Lower leg skin (tissue), 4 donors: ENCODE measurements around the gene NCOR2. TPM values are rescaled to one million over a fixed set of nuclear protein-coding genes. Genes with fewer than 3 reads are reported as not detected.

Experiments
- DNase-seq, 2 donors: peaks; one replicate each; pipeline ENCODE4 v3.0.0-alpha.2; 2019; ENCODE audit warnings: low spot score in 2 of 2
- H3K4me3 ChIP-seq: fragments of 200-600 bp; sonication (generic); 2 replicates; pipeline ENCODE4 v1.5.1; 2017; ENCODE audit warnings: mild to moderate bottlenecking, low read depth; ENCODE audit not compliant: poor library complexity, severe bottlenecking
- CTCF ChIP-seq, 3 donors: fragments of 450-650 bp; IDR thresholded peaks; one replicate each; pipeline ENCODE4 v1.5.1; 2016; ENCODE audit warnings: antibody characterized with exemption in 3 of 3, mild to moderate bottlenecking in 3 of 3, moderate library complexity in 2 of 3
- POLR2A ChIP-seq, 2 donors: fragments of 450-650 bp; IDR thresholded peaks; one replicate each; pipeline ENCODE4 v1.6.1; 2016 to 2017; ENCODE audit warnings: antibody characterized with exemption in 2 of 2, mild to moderate bottlenecking in 1 of 2, moderate library complexity in 1 of 2
- WGBS, 2 donors: methylation state at CpG; one replicate each; pipeline ENCODE4 v1.1.5; 2018; 5-methylcytosine and 5-hydroxymethylcytosine counted together
- intact Hi-C: fragments of 100-400 bp; cut with DNase I; formaldehyde crosslinking; loops from one replicate; pipeline ENCODE4 v1.15.0; 2023; ENCODE audit warnings: low total_unique reads
- total RNA-seq, 4 donors: library from RNA; depleted of rRNA; stranded (reverse); fragments of >200 nt; gene quantifications; one replicate each; pipeline ENCODE4 v1.1.0, GENCODE V29; 2016

The NCOR2 gene
- total RNA-seq, 4 donors from 2014 or later = 92.1 to 262 (median 137) TPM

GRCh38 chr12:124525455-124525854 lies 42.0 kb downstream of the NCOR2 start:
- intact Hi-C loops = no loop called here
- TF ChIP-seq CTCF (IDR thresholded peaks at IDR 0.05) (no peak), POLR2A (IDR thresholded peaks at IDR 0.05) (no peak)
- no peak overlapping the region for H3K4me3 ChIP-seq
- 43 to 46% methylated on average over 14 of the region's 14 CpGs for WGBS, 2 donors
- DNase-seq = no peak

DNA sequence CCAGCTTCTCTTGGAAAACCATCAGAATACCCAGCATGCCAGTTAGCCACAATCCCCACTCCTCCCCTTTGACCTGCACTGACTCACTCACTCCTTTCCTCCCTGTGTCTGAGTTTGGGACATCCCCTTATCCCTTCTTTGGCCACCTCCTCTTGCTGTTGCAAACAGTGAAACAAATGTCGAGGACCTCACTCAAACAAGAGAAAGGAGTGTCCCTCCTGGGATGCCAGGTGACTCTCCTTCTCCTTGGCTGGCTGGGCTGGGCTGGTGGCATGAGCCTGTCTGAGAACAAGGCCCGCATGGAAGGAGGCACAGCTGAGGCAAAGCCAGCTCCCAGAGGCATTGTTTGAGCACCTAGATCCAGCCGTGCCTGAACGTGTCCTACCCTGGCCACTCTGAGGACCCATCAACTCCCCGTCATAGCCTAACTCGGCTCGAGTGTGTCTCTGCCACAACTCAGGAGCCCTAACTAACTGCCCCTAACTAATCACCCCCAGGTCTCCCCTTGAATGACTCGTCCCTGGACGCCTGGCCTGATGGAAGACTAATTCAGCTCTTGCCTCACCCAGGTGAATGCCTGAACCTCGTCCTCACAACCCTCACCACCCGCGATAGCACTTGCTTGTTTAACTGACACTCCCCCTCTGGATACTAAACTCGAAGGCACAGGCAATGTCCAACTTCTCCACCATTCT lies 43.0 kb downstream of the NCOR2 start:
- no peak for DNase-seq
- no peak for TF ChIP-seq CTCF (IDR thresholded peaks at IDR 0.05)
- no peak for TF ChIP-seq POLR2A (IDR thresholded peaks at IDR 0.05)
- 51 to 64% methylated on average over 13 of the region's 13 CpGs for WGBS, 2 donors
- H3K4me3 ChIP-seq = no peak overlapping the region
- intact Hi-C loops = no loop called here

GRCh38 chr12:124523071-124523470 lies 44.3 kb downstream of the NCOR2 start:
- intact Hi-C loops = no loop called here
- no peak overlapping the region for H3K4me3 ChIP-seq
- 10 to 19% methylated on average over 11 to 12 of the region's 12 CpGs for WGBS, 2 donors
- no peak for DNase-seq
- no peak for TF ChIP-seq CTCF (IDR thresholded peaks at IDR 0.05)
- TF ChIP-seq POLR2A (IDR thresholded peaks at IDR 0.05) = no peak

DNA sequence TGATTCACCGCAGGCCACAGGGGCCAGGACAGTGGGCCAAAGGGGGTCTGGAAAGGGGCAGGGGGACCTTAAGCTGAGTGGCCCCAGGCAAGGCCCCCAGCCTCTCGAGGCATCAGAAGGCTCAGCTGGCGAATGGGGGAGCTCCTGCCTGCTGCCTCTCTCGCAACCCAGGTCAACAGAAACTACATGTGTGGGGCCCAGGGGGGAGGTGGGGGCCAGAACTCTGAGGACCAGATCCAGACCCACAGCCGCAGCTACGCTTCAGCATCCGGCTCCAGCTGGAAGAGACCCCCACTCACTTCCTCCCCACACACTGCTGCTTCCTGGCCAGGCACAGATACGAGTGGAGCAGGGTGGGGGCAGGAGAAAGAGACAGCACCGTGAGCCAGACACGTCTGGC lies 46.5 kb downstream of the NCOR2 start:
- no peak for DNase-seq
- TF ChIP-seq CTCF (IDR thresholded peaks at IDR 0.05) (no peak), POLR2A (IDR thresholded peaks at IDR 0.05) (no peak)
- 58 to 64% methylated on average over 7 to 10 of the region's 10 CpGs for WGBS, 2 donors
- intact Hi-C loops = no loop called here
- H3K4me3 ChIP-seq = no peak overlapping the region

DNA sequence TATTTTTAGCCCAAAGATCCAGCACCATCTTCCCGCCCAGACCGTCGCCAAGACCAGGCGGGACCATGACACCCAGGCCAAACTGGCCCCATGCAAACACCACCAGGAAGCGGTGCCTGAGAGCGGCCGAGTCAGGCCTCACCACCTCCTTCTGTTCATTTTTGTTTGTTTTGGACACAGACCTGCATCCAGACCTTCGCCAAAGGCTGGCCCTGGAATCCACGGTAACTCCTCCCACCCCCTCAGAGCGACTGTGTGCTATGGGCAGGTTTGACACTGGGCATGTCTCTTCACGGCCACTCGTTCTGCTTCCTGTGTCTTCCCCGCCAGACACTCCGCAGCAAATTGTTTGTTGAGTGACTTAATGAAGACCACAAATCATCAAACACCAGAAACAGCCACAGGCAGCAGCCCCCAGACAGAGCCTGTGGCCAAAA lies 47.1 kb downstream of the NCOR2 start:
- no peak overlapping the region for H3K4me3 ChIP-seq
- TF ChIP-seq POLR2A (IDR thresholded peaks at IDR 0.05) (no peak), CTCF (IDR thresholded peaks at IDR 0.05) (no peak)
- 39 to 48% methylated on average over 14 of the region's 14 CpGs for WGBS, 2 donors
- intact Hi-C loops = no loop called here
- no peak for DNase-seq

- DNase-seq = no peak
- H3K4me3 ChIP-seq = no peak overlapping the region
- 57 to 61% methylated on average over 7 to 9 of the region's 10 CpGs for WGBS, 2 donors
- no peak for TF ChIP-seq POLR2A (IDR thresholded peaks at IDR 0.05)
- no peak for TF ChIP-seq CTCF (IDR thresholded peaks at IDR 0.05)
- intact Hi-C loops = loop anchor here (10.0 kb wide), 1 partner anchor 45 kb away; the partner anchor contains the start of gene NCOR2
These were observed 47.7 kb downstream of the NCOR2 start for GRCh38 chr12:124519746-124520145.
